IMR-90 (cell line): Measurements from ENCODE around the gene HHIPL1. TPM values are rescaled to one million over a fixed set of nuclear protein-coding genes. Genes with fewer than 3 reads are reported as not detected.

ENCODE experiments used
- ATAC-seq: fragments of 200-7000 bp; cut with Tn5 transposase; 2 replicates; pipeline ENCODE4 v1.9.1; 2020; ENCODE audit warnings: low read depth, mild to moderate bottlenecking, moderate library complexity
- BruUV-seq: library from RNA; stranded (reverse); fragments of 400-500 nt; replicated peaks from 2 replicates; lab custom pipeline; 2021; lab: Mats Ljungman, UMichigan
- CTCF ChIA-PET: fragments of 300-600 bp; formaldehyde crosslinking; extraction: SDS; loops from one replicate; lab custom pipeline; 2021; ENCODE audit warnings: antibody characterized with exemption; lab: Yijun Ruan, JAX
- POLR2A ChIA-PET: fragments of 300-600 bp; sonication (Branson Sonifier 250); formaldehyde crosslinking; loops from one replicate; lab custom pipeline; 2022; ENCODE audit warnings: antibody characterized with exemption; ENCODE audit not compliant: unreplicated experiment; lab: Charles Lee
- DNase-seq: peaks from one replicate; pipeline ENCODE4 v3.0.0; 2013
- H2AFZ ChIP-seq: replicated peaks from 2 replicates; pipeline ENCODE3; 2013; ENCODE audit warnings: low read length, mild to moderate bottlenecking; ENCODE audit not compliant: poor library complexity
- H2AK5ac ChIP-seq: 2 replicates; pipeline ENCODE4 v1.6.1; 2013; ENCODE audit warnings: low read depth, low read length, inconsistent platforms
- H2AK9ac ChIP-seq: replicated peaks from 2 replicates; pipeline ENCODE3; 2013; ENCODE audit warnings: mild to moderate bottlenecking, low read depth, low read length, moderate library complexity; ENCODE audit not compliant: poor library complexity
- H2BK120ac ChIP-seq: 2 replicates; pipeline ENCODE4 v1.6.1; 2013; ENCODE audit warnings: low read depth, low read length, inconsistent platforms
- H2BK15ac ChIP-seq: 3 replicates; pipeline ENCODE4 v1.6.1; 2013; ENCODE audit warnings: low read depth, low read length, inconsistent platforms
- H2BK20ac ChIP-seq: 2 replicates; pipeline ENCODE4 v1.6.1; 2013; ENCODE audit warnings: low read depth, mild to moderate bottlenecking, inconsistent platforms, low read length, moderate library complexity
- H2BK5ac ChIP-seq: 2 replicates; pipeline ENCODE4 v1.6.1; 2013; ENCODE audit warnings: mild to moderate bottlenecking, low read depth, low read length, inconsistent platforms; ENCODE audit not compliant: poor library complexity, severe bottlenecking
- H3K14ac ChIP-seq: replicated peaks from 2 replicates; pipeline ENCODE4 v1.6.1; 2013; ENCODE audit warnings: low read depth, low read length, inconsistent platforms
- H3K18ac ChIP-seq: 2 replicates; pipeline ENCODE4 v1.6.1; 2013; ENCODE audit warnings: low read depth, low read length, control low read depth
- H3K23ac ChIP-seq: 2 replicates; pipeline ENCODE4 v1.6.1; 2013; ENCODE audit warnings: low read depth, low read length, inconsistent platforms
- H3K27ac ChIP-seq: 2 replicates; pipeline ENCODE4 v1.5.1; 2013; ENCODE audit warnings: mild to moderate bottlenecking, control low read depth, low read length; ENCODE audit not compliant: insufficient read depth
- H3K27me3 ChIP-seq: 2 replicates; pipeline ENCODE4 v1.6.1; 2013; ENCODE audit warnings: low read length; ENCODE audit not compliant: control insufficient read depth, insufficient read depth
- H3K36me3 ChIP-seq: 2 replicates; pipeline ENCODE4 v1.6.1; 2013; ENCODE audit warnings: low read length, mixed read lengths; ENCODE audit not compliant: control insufficient read depth, insufficient read depth
- H3K4ac ChIP-seq: 2 replicates; pipeline ENCODE4 v1.6.1; 2013; ENCODE audit warnings: low read depth, low read length, inconsistent platforms
- H3K4me1 ChIP-seq: 2 replicates; pipeline ENCODE4 v1.6.1; 2013; ENCODE audit warnings: low read length, mixed read lengths; ENCODE audit not compliant: control insufficient read depth, insufficient read depth
- H3K4me2 ChIP-seq: 2 replicates; pipeline ENCODE4 v1.6.1; 2013; ENCODE audit warnings: low read depth, mild to moderate bottlenecking, control low read depth, low read length, moderate library complexity
- H3K4me3 ChIP-seq: 2 replicates; pipeline ENCODE4 v1.5.1; 2013; ENCODE audit warnings: low read depth, mild to moderate bottlenecking, control low read depth, low read length, moderate library complexity; ENCODE audit not compliant: insufficient read depth
- H3K56ac ChIP-seq: 2 replicates; pipeline ENCODE4 v1.6.1; 2013; ENCODE audit warnings: low read length, inconsistent platforms; ENCODE audit not compliant: insufficient read depth; ENCODE audit errors: extremely low read depth
- H3K79me1 ChIP-seq, 2 experiments: 2 replicates each; pipeline ENCODE4 v1.6.1; 2013; ENCODE audit warnings: low read length in 2 of 2, inconsistent platforms in 1 of 2, low read depth in 1 of 2
- H3K9ac ChIP-seq: 2 replicates; pipeline ENCODE4 v1.6.1; 2013; ENCODE audit warnings: low read depth, low read length, control low read depth
- H3K9me1 ChIP-seq: 2 replicates; pipeline ENCODE4 v1.6.1; 2013; ENCODE audit warnings: low read length, inconsistent platforms; ENCODE audit not compliant: insufficient read depth
- H3K9me3 ChIP-seq: 2 replicates; pipeline ENCODE4 v1.6.1; 2013; ENCODE audit warnings: low read length; ENCODE audit not compliant: control insufficient read depth, insufficient read depth
- H4K20me1 ChIP-seq: 2 replicates; pipeline ENCODE4 v1.6.1; 2013; ENCODE audit warnings: low read length, inconsistent platforms; ENCODE audit not compliant: insufficient read depth
- H4K5ac ChIP-seq: 2 replicates; pipeline ENCODE4 v1.6.1; 2013; ENCODE audit warnings: mild to moderate bottlenecking, low read depth, low read length, control low read depth
- H4K8ac ChIP-seq, 2 experiments: 2 replicates each; pipeline ENCODE4 v1.6.1; 2013; ENCODE audit warnings: low read depth in 2 of 2, low read length in 2 of 2, control low read depth in 1 of 2, inconsistent platforms in 1 of 2
- H4K91ac ChIP-seq: 2 replicates; pipeline ENCODE4 v1.6.1; 2013; ENCODE audit warnings: low read depth, low read length, inconsistent platforms; ENCODE audit not compliant: insufficient read depth
- BHLHE40 ChIP-seq: fragments of 150-350 bp; IDR thresholded peaks from 2 replicates; pipeline ENCODE4 v1.6.1; 2016; ENCODE audit warnings: mild to moderate bottlenecking, low read depth, low read length
- CEBPB ChIP-seq: IDR thresholded peaks from 2 replicates; pipeline ENCODE4 v1.6.1; 2012; ENCODE audit warnings: low read depth, low read length, improper control_type of control experiment
- CHD1 ChIP-seq: IDR thresholded peaks from 2 replicates; pipeline ENCODE4 v1.6.1; 2012; ENCODE audit warnings: low read depth, low read length, improper control_type of control experiment
- MAFK ChIP-seq: IDR thresholded peaks from 2 replicates; pipeline ENCODE4 v1.6.1; 2012; ENCODE audit warnings: low read depth, low read length, improper control_type of control experiment
- MAZ ChIP-seq: IDR thresholded peaks from 2 replicates; pipeline ENCODE4 v1.6.1; 2012; ENCODE audit warnings: low read depth, mild to moderate bottlenecking, low read length, improper control_type of control experiment, moderate library complexity, borderline replicate concordance
- MXI1 ChIP-seq: IDR thresholded peaks from 2 replicates; pipeline ENCODE4 v1.6.1; 2012; ENCODE audit warnings: low read depth, mild to moderate bottlenecking, low read length, moderate library complexity, borderline replicate concordance
- NFE2L2 ChIP-seq: fragments of 150-350 bp; IDR thresholded peaks from 2 replicates; pipeline ENCODE4 v1.6.1; 2016; ENCODE audit warnings: low read depth, mild to moderate bottlenecking, low read length
- POLR2A ChIP-seq: IDR thresholded peaks from 2 replicates; pipeline ENCODE4 v1.6.1; 2012; ENCODE audit warnings: mild to moderate bottlenecking, low read depth, low read length
- RAD21 ChIP-seq: IDR thresholded peaks from 2 replicates; pipeline ENCODE4 v1.6.1; 2012; ENCODE audit warnings: low read length, improper control_type of control experiment
- RCOR1 ChIP-seq: IDR thresholded peaks from 2 replicates; pipeline ENCODE4 v1.6.1; 2012; ENCODE audit warnings: mild to moderate bottlenecking, low read length, improper control_type of control experiment; ENCODE audit not compliant: insufficient replicate concordance
- RFX5 ChIP-seq: IDR thresholded peaks from 2 replicates; pipeline ENCODE4 v1.8.0; 2012; ENCODE audit warnings: low read depth, mild to moderate bottlenecking, low read length, moderate library complexity
- SMC3 ChIP-seq: fragments of 150-350 bp; IDR thresholded peaks from 2 replicates; pipeline ENCODE4 v1.6.1; 2016; ENCODE audit warnings: low read depth, mild to moderate bottlenecking, antibody characterized with exemption, low read length, moderate library complexity
- WGBS, 2 experiments: methylation state at CpG; one replicate each; pipeline versions ENCODE4 v1.1.5 to v1.1.7; 2013; ENCODE audit warnings: missing lambda C conversion rate in 2 of 2; ENCODE audit not compliant: insufficient read length in 1 of 2; ENCODE audit errors: extremely low coverage in 2 of 2; 5-methylcytosine and 5-hydroxymethylcytosine counted together
- dilution Hi-C: fragments of 300-500 bp; cut with HindIII; formaldehyde crosslinking; loops from one replicate; pipeline ENCODE4 v1.14.3; 2018; ENCODE audit warnings: low sequenced_read_pairs; ENCODE audit not compliant: unreplicated experiment
- in situ Hi-C: fragments of 300-500 bp; cut with MboI; formaldehyde crosslinking; loops from 3 replicates; pipeline ENCODE4 v1.14.3; 2019; ENCODE audit warnings: low sequenced_read_pairs, inconsistent platforms, mixed read lengths
- intact Hi-C: fragments of 100-400 bp; cut with micrococcal nuclease; formaldehyde crosslinking; loops from 2 replicates; pipeline ENCODE4 v1.10.0; 2022
- polyA plus RNA-seq, 3 experiments: library from polyadenylated mRNA; depleted of rRNA; stranded (reverse); fragments of >200 nt; gene quantifications; 2 replicates each; pipeline ENCODE4 v1.2.3, GENCODE V29; 2012; ENCODE audit warnings: low replicate concordance in 1 of 3
- total RNA-seq: library from RNA; depleted of rRNA; stranded (reverse); fragments of >200 nt; gene quantifications from 2 replicates; pipeline ENCODE4 v1.2.3, GENCODE V29; 2012
- TF ChIP-seq, protein P1 (sequence below): fragments of 150-350 bp; IDR thresholded peaks from 2 replicates; pipeline ENCODE4 v1.6.1; 2016; ENCODE audit warnings: low read depth, mild to moderate bottlenecking, low read length, moderate library complexity, borderline replicate concordance
- TF ChIP-seq, protein P2 (sequence below): fragments of 150-350 bp; IDR thresholded peaks from 2 replicates; pipeline ENCODE4 v1.6.1; 2017; ENCODE audit warnings: mild to moderate bottlenecking, antibody characterized with exemption, low read length, low read depth

The HHIPL1 gene
- total and polyA plus RNA-seq, 2 of the 4 experiments (the other 2 are of a cell fraction), result 0.65 to 0.72 TPM

DNA sequence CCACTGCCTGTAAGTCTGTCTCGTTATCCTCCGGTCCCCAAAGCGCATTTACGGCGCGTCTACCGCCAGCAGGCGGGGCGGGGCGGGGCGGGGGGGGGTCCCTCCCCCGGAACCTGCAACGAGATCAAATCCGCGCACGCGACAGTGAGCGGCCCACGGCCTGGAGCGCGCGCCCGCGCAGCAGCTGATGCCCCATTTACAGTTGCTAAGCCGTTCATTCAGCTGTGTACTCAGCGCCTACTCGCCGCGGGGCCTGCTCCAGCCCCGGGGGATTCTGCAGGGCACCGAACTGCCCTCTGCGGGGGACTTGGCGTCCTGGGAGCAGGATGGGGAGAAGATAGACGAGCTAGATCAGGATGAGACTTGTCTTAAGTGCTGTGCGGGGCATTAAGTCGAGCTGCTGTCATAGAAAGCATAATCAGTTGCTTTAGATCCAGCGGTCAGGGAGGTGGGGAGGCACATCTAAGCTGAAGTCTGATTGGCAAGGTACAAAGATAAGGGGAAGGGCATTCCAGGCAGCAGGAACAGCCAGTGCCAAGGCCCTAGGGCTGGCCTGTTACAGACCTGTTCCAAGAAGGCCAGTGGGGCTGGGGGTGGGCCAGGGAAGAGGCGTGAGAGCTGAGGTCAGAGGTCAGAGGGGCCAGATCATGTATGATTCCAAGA is 39.5 kb upstream of the HHIPL1 start (continued):
- TF ChIP-seq RFX5, result no peak
- TF ChIP-seq RAD21, result peak; percentile 8; the same call in 1 of the 2 replicates
- no peak for TF ChIP-seq CEBPB

DNA sequence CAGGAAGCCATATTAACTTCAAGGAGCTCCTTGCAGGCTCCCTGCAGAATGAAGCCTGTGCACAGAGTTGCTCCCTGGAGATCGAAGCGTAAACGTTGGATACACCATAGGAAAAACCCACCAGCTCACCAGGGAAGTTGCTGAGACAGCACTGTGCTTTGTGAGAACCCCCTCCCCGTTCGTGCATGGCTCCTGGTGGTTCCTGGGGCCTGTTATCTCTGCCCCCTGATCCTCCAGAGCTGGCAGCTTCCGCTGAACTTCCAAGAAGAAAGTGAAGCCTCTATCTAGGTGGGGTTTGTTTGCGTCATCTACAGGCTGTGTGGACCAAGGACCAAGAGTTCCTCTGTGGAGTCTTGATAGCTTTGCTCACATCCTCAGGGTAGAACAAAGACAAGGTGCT is 38.6 kb upstream of the HHIPL1 start:
- in situ Hi-C loops, result no loop called here
- dilution Hi-C loops, result no loop called here
- Histone ChIP-seq H3K27me3 (no peaks in the 10 kb centered on the region), H3K4me3 (no peak overlapping the region), H4K8ac (no peak overlapping the region), H3K4me2 (no peak overlapping the region), H3K36me3 (no peaks in the 10 kb centered on the region), H2BK120ac (no peak overlapping the region), H3K4ac (no peak overlapping the region), H3K56ac (no peak overlapping the region), H3K14ac (no peak overlapping the region), H3K23ac (0 out of 2 replicates have a peak overlapping the region, but pooled peaks have one; percentile 15), H2AK9ac (no peak overlapping the region), H3K4me1 (peaks cover 11% of the 10 kb centered on the region), H4K91ac (no peak overlapping the region), H4K20me1 (peaks cover 17% of the 10 kb centered on the region; the same call in 1 of the 2 replicates), H3K27ac (no peak overlapping the region), H3K9me1 (peaks cover 4% of the 10 kb centered on the region; the same call in 1 of the 2 replicates), H2BK20ac (no peak overlapping the region), H2AK5ac (no peak overlapping the region; the same call in 1 of the 2 replicates), H2BK15ac (no peak overlapping the region), H4K5ac (no peak overlapping the region), H2BK5ac (no peak overlapping the region), H3K9ac (no peak overlapping the region), H3K79me1 (peaks cover 4 to 34% of the 10 kb centered on the region in 2 experiments; a peak in 3 of 4 replicates), H3K18ac (no peak overlapping the region), H3K9me3 (no peaks in the 10 kb centered on the region), H2AFZ (peak overlapping the region; percentile 95)
- POLR2A ChIA-PET, result no interaction called here
- BruUV-seq, result no TSS peak
- DNase-seq, result no peak
- WGBS, 2 experiments, result 80% methylated on average over 1 of the region's 7 CpGs; no CpG with 5 or more reads in 1 of the 2 experiments
- CTCF ChIA-PET, result interaction anchor here (0.8 kb wide), 1 partner anchor 22 kb away, joined by 3 read pairs; no protein-coding TSS in a partner anchor
- no peak for ATAC-seq
- intact Hi-C loops, result no loop called here
- no peak for TF ChIP-seq SMC3
- no peak for TF ChIP-seq NFE2L2
- TF ChIP-seq, protein P1, sequence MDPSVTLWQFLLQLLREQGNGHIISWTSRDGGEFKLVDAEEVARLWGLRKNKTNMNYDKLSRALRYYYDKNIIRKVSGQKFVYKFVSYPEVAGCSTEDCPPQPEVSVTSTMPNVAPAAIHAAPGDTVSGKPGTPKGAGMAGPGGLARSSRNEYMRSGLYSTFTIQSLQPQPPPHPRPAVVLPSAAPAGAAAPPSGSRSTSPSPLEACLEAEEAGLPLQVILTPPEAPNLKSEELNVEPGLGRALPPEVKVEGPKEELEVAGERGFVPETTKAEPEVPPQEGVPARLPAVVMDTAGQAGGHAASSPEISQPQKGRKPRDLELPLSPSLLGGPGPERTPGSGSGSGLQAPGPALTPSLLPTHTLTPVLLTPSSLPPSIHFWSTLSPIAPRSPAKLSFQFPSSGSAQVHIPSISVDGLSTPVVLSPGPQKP, result no peak
- no peak for TF ChIP-seq RCOR1
- no peak for TF ChIP-seq MAFK
- no peak for TF ChIP-seq CHD1
- TF ChIP-seq BHLHE40, result no peak
- TF ChIP-seq POLR2A, result no peak
- TF ChIP-seq MAZ, result no peak
- no peak for TF ChIP-seq CEBPB
- TF ChIP-seq, protein P2, sequence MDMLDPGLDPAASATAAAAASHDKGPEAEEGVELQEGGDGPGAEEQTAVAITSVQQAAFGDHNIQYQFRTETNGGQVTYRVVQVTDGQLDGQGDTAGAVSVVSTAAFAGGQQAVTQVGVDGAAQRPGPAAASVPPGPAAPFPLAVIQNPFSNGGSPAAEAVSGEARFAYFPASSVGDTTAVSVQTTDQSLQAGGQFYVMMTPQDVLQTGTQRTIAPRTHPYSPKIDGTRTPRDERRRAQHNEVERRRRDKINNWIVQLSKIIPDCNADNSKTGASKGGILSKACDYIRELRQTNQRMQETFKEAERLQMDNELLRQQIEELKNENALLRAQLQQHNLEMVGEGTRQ, result no peak
- no peak for TF ChIP-seq RFX5
- no peak for TF ChIP-seq MXI1
